NT2/D1 (cell line): Measurements from ENCODE around the gene MX2.

Source experiments
- YY1 ChIP-seq: IDR thresholded peaks from 2 replicates; pipeline ENCODE4 v1.6.1; 2011; ENCODE audit not compliant: insufficient read length, insufficient read depth
- ZNF274 ChIP-seq: IDR thresholded peaks from 2 replicates; pipeline ENCODE4 v1.6.1; 2011; ENCODE audit warnings: mild to moderate bottlenecking, low read depth, low read length

GRCh38 chr21:41388259-41388658 is 26.4 kb downstream of the MX2 start:
- no peak for TF ChIP-seq YY1
- TF ChIP-seq ZNF274: no peak
